Kidney glomerular epithelial cell (primary cell): ENCODE measurements around the gene DCAF5.

Experiments
- DNase-seq: peaks from one replicate; lab custom pipeline; 2025; lab: John Stamatoyannopoulos, UW

Gene DCAF5

DNA sequence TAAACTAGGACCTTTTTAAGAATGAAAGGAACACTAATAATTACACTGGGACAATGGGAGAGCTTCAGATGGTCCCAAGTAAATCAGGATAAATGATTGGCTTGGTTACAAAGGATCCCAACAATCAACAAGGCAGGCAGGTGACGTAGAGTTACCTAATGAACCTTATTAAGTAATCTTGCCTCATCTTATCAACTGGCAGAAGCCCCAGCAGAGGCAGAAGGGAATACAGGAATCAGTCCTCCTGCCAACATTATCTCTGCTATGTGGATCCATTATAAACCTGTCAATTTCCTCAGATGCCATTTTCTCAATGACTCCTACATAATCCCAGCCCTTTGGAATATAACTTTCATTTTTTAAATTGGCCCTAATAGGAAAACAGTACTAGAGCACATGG lies 11.4 kb downstream of the DCAF5 start:
- no peak for DNase-seq

- DNase-seq = no peak
Observed at GRCh38 chr14:69139743-69140142, 13.2 kb downstream of the DCAF5 start.

GRCh38 chr14:69137843-69138535 lies 14.9 kb downstream of the DCAF5 start:
- DNase-seq = no peak

- DNase-seq = no peak
Observed at GRCh38 chr14:69137416-69137815, 15.5 kb downstream of the DCAF5 start.

GRCh38 chr14:69135133-69135532 lies 17.8 kb downstream of the DCAF5 start:
- no peak for DNase-seq

GRCh38 chr14:69133206-69134125 lies 19.5 kb downstream of the DCAF5 start:
- DNase-seq = peak; percentile 34

GRCh38 chr14:69132513-69133181 lies 20.3 kb downstream of the DCAF5 start:
- no peak for DNase-seq

DNA sequence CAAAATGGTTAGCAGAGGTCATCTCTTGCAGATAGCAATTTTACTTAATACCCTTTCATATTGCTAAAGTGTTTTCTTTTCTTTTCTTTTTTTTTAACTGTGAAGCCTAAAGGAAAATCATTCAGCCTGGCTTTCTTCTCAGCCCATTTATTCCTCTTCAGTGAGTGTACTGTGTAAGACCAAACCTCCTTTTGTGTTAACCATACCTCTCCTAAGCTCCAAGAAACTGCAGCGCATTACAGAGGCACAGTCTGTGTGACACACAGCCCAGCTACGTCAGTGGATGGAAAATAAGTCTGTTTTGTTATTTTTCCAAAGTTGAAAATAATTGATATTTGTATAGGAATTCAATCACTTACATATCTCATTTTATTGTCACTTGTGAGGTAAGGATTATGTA lies 21.7 kb downstream of the DCAF5 start:
- DNase-seq = no peak

DNA sequence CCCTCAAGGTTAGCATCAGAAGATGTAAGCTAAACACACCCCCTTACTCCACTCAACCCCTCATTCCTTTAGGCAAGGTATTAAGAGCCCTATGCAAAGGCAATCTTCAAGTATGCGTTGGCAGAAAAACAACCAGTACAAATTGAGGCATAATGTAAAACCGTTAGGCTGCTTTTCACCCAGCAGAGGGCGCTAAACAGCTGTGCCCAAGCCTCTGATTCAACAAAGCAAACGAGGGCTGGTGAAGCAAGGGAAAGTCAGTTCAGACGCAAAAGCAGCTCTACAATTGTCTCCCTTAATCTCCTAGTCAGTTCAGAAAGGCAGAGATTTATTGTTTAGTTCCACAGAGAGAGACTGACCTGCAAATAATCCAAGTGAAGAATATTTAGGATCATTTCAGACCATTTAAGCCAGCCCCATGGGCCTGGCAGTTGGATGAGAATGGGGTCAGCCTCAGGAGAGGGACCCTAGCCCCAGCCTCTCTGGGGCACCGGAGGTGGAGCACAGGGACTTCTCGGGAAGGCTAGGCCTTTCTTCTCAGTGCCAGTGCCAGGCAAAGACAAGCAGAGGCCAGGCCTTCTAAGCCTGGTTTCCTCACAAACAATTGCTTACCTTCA lies 23.5 kb downstream of the DCAF5 start:
- peak; percentile 89 for DNase-seq

GRCh38 chr14:69118305-69118704 lies 34.6 kb downstream of the DCAF5 start:
- no peak for DNase-seq

GRCh38 chr14:69117020-69117767 lies 35.7 kb downstream of the DCAF5 start:
- DNase-seq = no peak

GRCh38 chr14:69115407-69116185 lies 37.3 kb downstream of the DCAF5 start:
- DNase-seq = no peak

GRCh38 chr14:69114763-69115162 lies 38.2 kb downstream of the DCAF5 start:
- DNase-seq = no peak

DNA sequence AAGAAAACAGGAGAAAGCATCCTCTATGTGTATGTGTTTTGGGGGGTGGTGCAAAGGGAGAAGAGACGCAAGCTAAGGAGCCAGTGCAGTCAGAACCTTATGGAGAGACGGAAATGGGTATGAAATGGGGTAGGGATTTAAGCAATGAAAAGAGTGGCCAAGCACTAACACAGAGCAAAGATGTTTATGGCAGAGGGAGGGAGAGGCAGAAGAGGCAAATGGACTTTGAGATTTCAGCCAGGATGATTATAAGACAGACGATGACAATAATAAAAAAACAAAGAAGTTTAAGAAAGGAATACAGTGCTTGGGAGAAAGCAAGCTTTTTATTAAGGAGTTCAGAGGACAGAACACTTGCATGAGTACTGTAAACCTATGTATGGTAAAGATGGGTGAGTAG lies 44.6 kb downstream of the DCAF5 start:
- DNase-seq = no peak

DNA sequence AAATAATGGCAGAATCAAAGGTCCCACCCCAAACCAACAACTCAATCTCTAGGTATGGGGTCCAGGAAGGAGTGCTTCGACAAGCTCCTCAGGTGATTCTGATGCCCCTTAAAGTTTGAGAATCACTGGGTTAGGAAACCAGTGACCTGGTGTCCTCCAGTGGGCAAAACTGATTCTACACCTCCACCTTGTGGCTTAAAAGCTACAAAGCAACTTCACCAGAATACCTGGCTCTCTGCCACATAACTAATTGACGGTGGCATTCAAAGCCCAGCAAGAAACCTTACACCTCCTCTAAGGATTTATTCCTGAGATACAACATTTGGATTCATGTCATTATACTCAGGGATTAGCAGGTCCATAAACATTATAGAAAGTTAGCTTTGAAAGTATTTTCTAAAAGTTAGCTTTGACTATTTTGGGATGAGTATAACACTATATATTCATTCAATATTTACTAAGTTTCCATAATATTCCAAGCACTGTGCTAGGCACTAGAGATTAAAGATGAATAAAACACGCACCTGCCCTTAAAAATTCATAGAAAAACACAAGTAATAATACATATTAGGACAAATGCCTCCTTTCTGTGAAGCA lies 45.4 kb downstream of the DCAF5 start:
- peak; percentile 83 for DNase-seq

DNA sequence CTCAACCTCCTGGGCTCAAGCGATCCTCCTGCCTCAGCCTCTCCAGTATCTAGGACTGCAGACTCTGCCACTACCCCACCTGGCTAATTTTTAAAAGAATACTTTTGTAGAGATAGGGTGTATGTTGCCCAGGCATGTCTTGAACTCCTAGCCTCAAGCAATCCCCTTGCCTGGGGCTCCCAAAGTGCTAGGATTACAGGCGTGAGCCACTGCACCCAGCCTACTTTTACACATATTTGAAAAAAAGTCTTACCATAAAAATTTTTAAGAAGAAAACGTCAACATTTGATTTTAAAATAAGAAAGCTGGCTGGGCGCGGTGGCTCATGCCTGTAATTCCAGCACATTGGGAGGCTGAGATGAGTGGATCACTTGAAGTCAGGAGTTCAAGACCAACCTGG lies 46.5 kb downstream of the DCAF5 start:
- no peak for DNase-seq

- peak; percentile 69 for DNase-seq
Observed at GRCh38 chr14:69105326-69105725, 47.6 kb downstream of the DCAF5 start.

GRCh38 chr14:69101331-69101826 lies 51.5 kb downstream of the DCAF5 start:
- peak; percentile 76 for DNase-seq

GRCh38 chr14:69097974-69098373 lies 54.9 kb downstream of the DCAF5 start:
- DNase-seq = no peak
